Measurements from ENCODE around the gene LITAF. TPM values are rescaled to one million over a fixed set of nuclear protein-coding genes. Genes with fewer than 3 reads are reported as not detected.

LITAF gene
- total and polyA plus RNA-seq, 2 of the 4 experiments (the other 2 are of a cell fraction) = 113 to 206 TPM

DNA sequence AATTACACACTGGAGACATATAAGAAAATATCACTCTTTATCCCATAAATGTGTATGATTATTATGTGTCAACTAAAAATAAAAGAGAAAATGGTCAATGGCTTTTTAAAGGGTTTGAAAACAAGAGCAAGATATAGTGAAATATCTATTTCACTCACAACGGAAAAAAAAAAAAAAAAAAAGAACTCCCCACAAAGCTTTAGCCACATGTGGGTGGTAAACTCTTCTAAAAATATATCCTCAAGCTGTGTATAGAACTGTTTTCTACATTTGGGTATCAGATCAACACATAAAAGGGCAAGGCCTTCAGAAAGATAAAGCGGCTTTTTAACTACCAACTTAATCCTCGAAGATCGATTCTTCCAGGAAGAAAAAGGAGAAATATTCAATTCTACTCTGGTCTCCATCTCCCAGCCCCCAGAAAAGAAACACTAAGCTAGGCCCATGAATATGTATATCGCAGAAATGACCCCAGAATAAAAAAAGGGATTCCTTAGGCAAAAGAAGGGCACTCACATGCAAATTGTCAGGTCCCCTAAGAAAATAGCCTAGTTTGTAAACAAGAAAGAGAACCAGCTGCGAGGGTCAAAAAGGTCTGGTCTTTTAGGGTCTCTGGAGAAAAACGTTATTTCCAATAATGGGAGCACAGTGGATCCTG lies 4.4 kb downstream of the LITAF start:
- H3K9me1 ChIP-seq (ENCODE audit: insufficient read depth, low read length) = peaks cover 14% of the 10 kb centered on the region
- no peaks in the 10 kb centered on the region for H3K9me3 ChIP-seq (ENCODE audit: control insufficient read depth, insufficient read depth, low read length)
- ChIA-PET POLR2A (ENCODE audit: unreplicated experiment) (no interaction called here), CTCF (interaction anchor here (0.6 to 1.3 kb wide), 2 partner anchors 15 to 327 kb away, joined by 4 to 6 read pairs; no protein-coding TSS in a partner anchor)
- H4K20me1 ChIP-seq (ENCODE audit: insufficient read depth, low read length) = peaks cover 66% of the 10 kb centered on the region
- H2BK15ac ChIP-seq (ENCODE audit: low read depth, low read length) = no peak overlapping the region
- dilution Hi-C loops (cut with HindIII; ENCODE audit: low sequenced_read_pairs, unreplicated experiment) (no loop called here), intact Hi-C loops (cut with micrococcal nuclease) (loop anchor here (5.0 kb wide), 1 partner anchor 35 kb away; no protein-coding TSS in a partner anchor), in situ Hi-C loops (cut with MboI; ENCODE audit: low sequenced_read_pairs) (no loop called here)
- no peak overlapping the region for H3K4me2 ChIP-seq (ENCODE audit: low read depth, low read length)
- no peak overlapping the region for H3K4me3 ChIP-seq (ENCODE audit: insufficient read depth, low read depth, low read length)
- H3K18ac ChIP-seq (ENCODE audit: low read depth, low read length) = no peak overlapping the region
- H3K27ac ChIP-seq (ENCODE audit: insufficient read depth, low read length) = no peak overlapping the region
- no peak overlapping the region for H4K8ac ChIP-seq (ENCODE audit: low read depth in 2 of 2, low read length in 2 of 2)
- WGBS, 2 experiments (ENCODE audit: extremely low coverage in 2 of 2, insufficient read length in 1 of 2) = no CpG with 5 or more reads among the region's 7 CpGs
- H4K91ac ChIP-seq (ENCODE audit: insufficient read depth, low read depth, low read length) = no peak overlapping the region
- no peak overlapping the region for H2AFZ ChIP-seq (replicated peaks; ENCODE audit: low read length, poor library complexity)
- H3K4ac ChIP-seq (ENCODE audit: low read depth, low read length) = no peak overlapping the region
- H3K56ac ChIP-seq (ENCODE audit: extremely low read depth, insufficient read depth, low read length) = no peak overlapping the region
- H2BK120ac ChIP-seq (ENCODE audit: low read depth, low read length) = no peak overlapping the region
- no peak overlapping the region for H4K5ac ChIP-seq (ENCODE audit: low read depth, low read length)
- BruUV-seq (replicated peaks) = no TSS peak
- no peaks in the 10 kb centered on the region for H3K27me3 ChIP-seq (ENCODE audit: control insufficient read depth, insufficient read depth, low read length)
- H2AK5ac ChIP-seq (ENCODE audit: low read depth, low read length) = no peak overlapping the region
- no peak overlapping the region for H3K14ac ChIP-seq (replicated peaks; ENCODE audit: low read depth, low read length)
- no peak overlapping the region for H3K9ac ChIP-seq (ENCODE audit: low read depth, low read length)
- no peak for TF ChIP-seq CEBPB (IDR thresholded peaks at IDR 0.05; ENCODE audit: low read depth, low read length)
- TF ChIP-seq BHLHE40 (IDR thresholded peaks at IDR 0.05; ENCODE audit: low read depth, low read length) = no peak
- TF ChIP-seq CHD1 (IDR thresholded peaks at IDR 0.05; ENCODE audit: low read depth, low read length) = no peak
- no peak overlapping the region for H3K23ac ChIP-seq (ENCODE audit: low read depth, low read length)
- no peak overlapping the region for H2BK20ac ChIP-seq (ENCODE audit: low read depth, low read length)
- H3K79me1 ChIP-seq (ENCODE audit: low read depth in 1 of 2, low read length in 2 of 2) = peaks cover 32 to 79% of the 10 kb centered on the region in 2 experiments
- H2BK5ac ChIP-seq (ENCODE audit: low read depth, low read length, poor library complexity, severe bottlenecking) = no peak overlapping the region
- no peak overlapping the region for H2AK9ac ChIP-seq (replicated peaks; ENCODE audit: low read depth, low read length, poor library complexity)
- DNase-seq (no peak), ATAC-seq (ENCODE audit: low read depth) (no peak)
- peaks cover 9% of the 10 kb centered on the region for H3K4me1 ChIP-seq (ENCODE audit: control insufficient read depth, insufficient read depth, low read length)
- H3K36me3 ChIP-seq (ENCODE audit: control insufficient read depth, insufficient read depth, low read length) = peaks cover 11% of the 10 kb centered on the region
